Umbilical cord (tissue), 2 donors: ENCODE data around the gene ECPAS. TPM values are rescaled to one million over a fixed set of nuclear protein-coding genes. Genes with fewer than 3 reads are reported as not detected.
"Not testable (repeated sequence)": the region's sequence is repeated elsewhere in the genome, so short reads cannot be mapped to it uniquely, and the experiment has no call there.

ENCODE experiments used
- DNase-seq: peaks from one replicate; pipeline ENCODE4 v3.0.0-alpha.2; 2015; ENCODE audit warnings: low spot score
- total RNA-seq: library from RNA; depleted of rRNA; stranded (reverse); fragments of >200 nt; gene quantifications from one replicate; pipeline ENCODE4 v1.2.3, GENCODE V29; 2014; ENCODE audit warnings: low replicate concordance; ENCODE audit not compliant: insufficient read depth

Gene ECPAS
- total RNA-seq, 1 donor from 2014 or later: 56.3 TPM

DNA sequence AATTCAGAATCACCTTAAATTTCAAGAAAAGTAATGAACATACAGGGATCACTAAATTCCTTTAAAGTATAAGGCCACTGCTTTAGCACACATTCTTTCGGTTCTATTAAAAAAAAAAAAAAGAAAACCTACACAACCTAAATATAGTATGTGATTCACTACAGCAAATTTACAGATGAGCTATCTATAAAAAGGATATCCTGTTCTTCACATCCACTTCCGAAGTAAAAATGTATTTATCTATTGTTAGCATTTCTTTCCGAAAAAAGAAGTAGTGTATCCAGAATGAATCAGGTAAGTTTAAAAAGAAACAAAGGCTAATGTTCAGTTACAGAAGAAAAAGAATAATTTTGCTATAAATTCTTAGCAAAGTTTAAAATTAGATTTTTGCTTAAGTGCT is 70.2 kb downstream of the ECPAS start:
- no peak for DNase-seq

- no peak for DNase-seq
These were observed 71.9 kb downstream of the ECPAS start for GRCh38 chr9:111412280-111412679.

- no peak for DNase-seq
These were observed 72.9 kb downstream of the ECPAS start for GRCh38 chr9:111411266-111411665.

DNA sequence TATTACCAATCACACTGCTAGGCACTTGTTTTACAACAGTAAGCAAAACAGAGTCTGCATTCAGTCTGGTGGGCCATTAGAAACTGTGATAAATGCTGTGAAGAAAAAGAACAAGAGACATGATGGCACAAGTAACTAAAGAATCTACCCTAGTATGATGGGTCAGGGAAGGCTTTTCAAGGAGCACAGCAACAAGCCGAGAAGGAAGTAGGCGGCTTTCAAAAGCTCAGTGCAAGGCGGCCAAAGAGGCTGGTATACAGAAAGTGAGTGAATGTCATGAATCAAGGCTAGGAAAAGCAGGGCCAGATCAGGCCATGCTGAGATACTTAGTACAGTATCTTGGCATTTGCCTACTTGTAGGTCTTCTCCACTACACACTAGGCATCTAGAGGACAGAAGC is 76.4 kb downstream of the ECPAS start:
- DNase-seq: no peak

DNA sequence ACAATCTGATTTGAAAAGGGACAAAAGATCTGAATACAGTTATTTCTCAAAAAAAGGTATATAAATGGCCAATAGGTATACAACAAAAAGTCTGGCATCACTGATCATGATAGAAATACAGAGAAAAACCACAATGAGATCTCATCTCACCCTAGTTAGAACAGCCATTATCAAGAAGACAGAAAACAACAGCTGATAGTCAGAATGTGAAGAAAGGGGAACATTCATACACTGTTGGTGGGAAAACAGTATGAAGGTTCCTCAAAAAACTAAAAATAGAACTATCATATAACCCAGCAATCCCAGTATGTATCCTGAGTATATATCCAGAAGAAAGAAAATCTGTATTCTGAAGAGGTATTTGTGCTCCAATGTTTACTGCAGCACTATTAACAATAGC is 78.5 kb downstream of the ECPAS start:
- no peak for DNase-seq

GRCh38 chr9:111401486-111401885 is 82.7 kb downstream of the ECPAS start:
- DNase-seq: not testable (repeated sequence)

DNA sequence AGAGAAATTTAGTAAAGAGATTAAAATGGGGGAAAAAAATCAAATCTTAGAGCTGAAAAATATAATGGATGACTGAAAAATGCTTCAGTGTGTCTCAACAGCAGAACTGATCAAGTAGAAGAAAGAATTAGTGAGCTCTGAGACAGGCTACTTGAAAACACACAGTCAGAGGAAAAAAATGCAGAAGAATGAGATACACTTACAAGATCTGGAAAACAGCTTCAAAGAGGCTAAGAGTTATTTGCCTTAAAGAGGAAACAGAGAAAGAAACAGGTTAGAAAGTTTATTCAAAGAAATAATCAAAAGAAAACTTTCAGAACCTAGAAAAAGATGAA is 83.7 kb downstream of the ECPAS start:
- DNase-seq: no peak

- no peak for DNase-seq
These were observed 84.2 kb downstream of the ECPAS start for GRCh38 chr9:111399772-111400563.

- no peak for DNase-seq
These were observed 84.9 kb downstream of the ECPAS start for GRCh38 chr9:111399211-111399739.

GRCh38 chr9:111393971-111394370 is 90.2 kb downstream of the ECPAS start:
- DNase-seq: no peak

DNA sequence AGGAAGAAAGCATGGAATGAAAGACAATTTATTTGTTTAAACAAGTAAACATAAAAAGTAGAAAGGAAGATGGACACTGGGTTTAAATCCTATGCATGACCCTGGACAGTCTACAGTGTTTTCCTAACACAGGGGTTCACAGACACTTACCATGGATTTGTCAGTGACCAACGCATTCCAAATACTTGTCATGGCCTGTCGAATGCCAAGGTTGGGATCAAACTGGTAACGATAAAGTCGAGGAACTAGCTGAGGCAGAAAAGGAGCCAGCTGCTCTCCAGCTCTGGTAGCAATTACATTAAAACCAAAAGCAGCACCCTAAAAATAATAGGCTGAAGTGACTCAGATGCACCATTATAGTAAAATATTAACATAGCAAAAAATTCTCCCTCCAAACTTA is 94.8 kb downstream of the ECPAS start:
- DNase-seq: no peak

GRCh38 chr9:111386386-111386785 is 97.8 kb downstream of the ECPAS start:
- no peak for DNase-seq

DNA sequence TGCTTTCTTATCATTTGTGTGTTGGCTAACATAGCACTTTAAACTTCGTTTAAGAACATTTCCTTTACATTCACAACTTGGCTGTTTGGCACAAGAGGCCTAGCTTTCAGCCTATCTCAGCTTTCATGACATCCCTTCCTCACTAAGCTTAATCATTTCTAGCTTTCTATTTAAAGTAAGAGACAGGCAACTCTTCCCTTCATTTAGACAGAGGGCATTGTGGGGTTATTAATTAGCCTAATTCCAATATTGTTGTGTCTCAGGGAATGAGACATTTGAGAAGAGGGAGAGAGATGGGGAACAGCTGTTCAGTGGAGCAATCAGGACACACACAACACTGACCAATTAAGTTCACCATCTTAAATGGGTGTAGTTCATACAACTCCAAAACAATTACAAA is 103.2 kb downstream of the ECPAS start:
- no peak for DNase-seq

GRCh38 chr9:111375817-111376564 is 108.2 kb downstream of the ECPAS start:
- DNase-seq: no peak

- no peak for DNase-seq
These were observed 109.1 kb downstream of the ECPAS start for GRCh38 chr9:111375062-111375461.

DNA sequence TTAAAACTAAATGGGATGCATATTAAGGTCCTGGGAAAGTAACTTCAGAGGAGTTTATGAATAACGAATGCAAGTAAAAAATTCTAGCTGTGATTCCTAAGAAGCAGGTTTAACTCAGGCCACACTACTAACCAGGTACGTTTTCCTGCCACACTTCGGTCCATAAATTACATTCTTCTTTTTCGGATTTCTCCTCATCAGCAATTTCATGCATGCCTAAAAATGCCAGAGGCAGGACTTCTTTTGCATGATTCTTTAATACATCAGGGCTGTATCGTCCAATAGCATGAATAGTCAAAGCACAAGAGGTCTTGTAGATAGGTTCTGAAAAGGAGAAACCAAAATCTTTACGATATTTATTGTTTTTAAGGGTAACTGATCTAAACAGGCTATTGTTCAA is 111.9 kb downstream of the ECPAS start:
- DNase-seq: no peak

- DNase-seq: no peak
These were observed 117.2 kb downstream of the ECPAS start for GRCh38 chr9:111366978-111367377.

- DNase-seq: peak; percentile 9
These were observed 121.7 kb downstream of the ECPAS start for GRCh38 chr9:111362526-111362925.

DNA sequence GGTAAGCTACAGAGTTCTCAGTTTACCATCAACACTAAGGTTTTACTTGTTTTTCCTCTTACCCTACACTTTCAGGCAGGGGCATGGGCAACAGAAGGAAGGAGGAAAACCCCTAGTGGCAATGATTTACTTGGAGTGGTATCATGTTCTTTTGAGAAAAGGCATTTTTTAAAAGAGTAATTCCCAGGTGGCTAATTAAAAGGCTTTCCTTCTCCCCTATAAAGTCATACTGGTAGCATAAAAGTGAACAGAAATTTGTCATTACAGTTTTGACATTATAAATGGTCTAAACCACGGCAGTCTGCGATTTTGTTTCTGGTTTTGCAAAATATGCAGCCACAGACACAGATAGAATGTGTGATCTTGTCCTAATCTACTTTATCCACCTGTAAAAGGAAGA is 123.3 kb downstream of the ECPAS start:
- DNase-seq: no peak

- peak; percentile 94 for DNase-seq
These were observed 127.5 kb downstream of the ECPAS start for GRCh38 chr9:111356481-111357244.

GRCh38 chr9:111352545-111352944 is 131.6 kb downstream of the ECPAS start:
- DNase-seq: no peak

GRCh38 chr9:111350556-111350955 is 133.6 kb downstream of the ECPAS start:
- no peak for DNase-seq
